Gastrocnemius medialis (tissue), 4 donors: ENCODE data around the gene RILPL2.
A peak's percentile ranks its signal among the peaks of the same experiment; 100 is the strongest.

Experiments used
- CTCF ChIP-seq, 5 experiments: fragments of 450-650 bp in 3 of 5; fragments of 200-600 bp in 2 of 5; sonication (generic) in 2 of 5; IDR thresholded peaks in 4 of 5; conservative IDR thresholded peaks in 1 of 5; 1 replicate in 4 of 5; 2 replicates in 1 of 5; pipeline ENCODE4 v1.5.1; 2016 to 2019; ENCODE audit warnings: antibody characterized with exemption in 5 of 5, mild to moderate bottlenecking in 3 of 5, moderate library complexity in 3 of 5
- POLR2A ChIP-seq, 2 donors: fragments of 450-650 bp; IDR thresholded peaks; one replicate each; pipeline ENCODE4 v1.6.1; 2017; ENCODE audit warnings: antibody characterized with exemption in 2 of 2, mild to moderate bottlenecking in 2 of 2, moderate library complexity in 2 of 2

- no peak for TF ChIP-seq CTCF (IDR thresholded peaks at IDR 0.05 in 4 of 5, conservative IDR thresholded peaks at IDR 0.05 in 1 of 5)
- peak; percentile 43 to 62 for TF ChIP-seq POLR2A (IDR thresholded peaks at IDR 0.05)
Measured at GRCh38 chr12:123388951-123389559, 47.4 kb downstream of the RILPL2 start.
